Measurements from ENCODE around the gene SCIN.
"Not testable (repeated sequence)": the region's sequence is repeated elsewhere in the genome, so short reads cannot be mapped to it uniquely, and the experiment has no call there.

The SCIN gene

GRCh38 chr7:12685550-12685949 is 115.0 kb downstream of the SCIN start:
- Histone ChIP-seq H3K27ac (ENCODE audit: low read length) (no peak overlapping the region), H3K36me3 (ENCODE audit: control insufficient read depth, low read depth, low read length) (no peaks in the 10 kb centered on the region), H3K27me3 (ENCODE audit: control insufficient read depth, insufficient read depth, low read length) (no peaks in the 10 kb centered on the region), H3K4me1 (ENCODE audit: control insufficient read depth, low read depth, low read length) (peaks cover 20% of the 10 kb centered on the region), H3K9ac (ENCODE audit: low read length) (no peak overlapping the region), H3K4me3 (ENCODE audit: low read length) (no peak overlapping the region), H3K9me3 (ENCODE audit: control insufficient read depth, low read depth, low read length) (no peaks in the 10 kb centered on the region)

- Histone ChIP-seq H3K27ac (ENCODE audit: low read length) (peak overlapping the region; percentile 44), H3K9me3 (ENCODE audit: control insufficient read depth, low read depth, low read length) (no peaks in the 10 kb centered on the region), H3K4me1 (ENCODE audit: control insufficient read depth, low read depth, low read length) (peaks cover 23% of the 10 kb centered on the region), H3K36me3 (ENCODE audit: control insufficient read depth, low read depth, low read length) (no peaks in the 10 kb centered on the region), H3K4me3 (ENCODE audit: low read length) (peak overlapping the region; percentile 70), H3K9ac (ENCODE audit: low read length) (peak overlapping the region; percentile 88), H3K27me3 (ENCODE audit: control insufficient read depth, insufficient read depth, low read length) (no peaks in the 10 kb centered on the region)
These were observed 115.8 kb downstream of the SCIN start for GRCh38 chr7:12686234-12686890.

- Histone ChIP-seq H3K9ac (ENCODE audit: low read length) (peak within 1 kb of the TSS; percentile 88), H3K27ac (ENCODE audit: low read length) (peak within 1 kb of the TSS; percentile 65), H3K9me3 (ENCODE audit: control insufficient read depth, low read depth, low read length) (no peaks in the 10 kb centered on the region), H3K4me3 (ENCODE audit: low read length) (peak within 1 kb of the TSS; percentile 70), H3K4me1 (ENCODE audit: control insufficient read depth, low read depth, low read length) (peaks cover 23% of the 10 kb centered on the region), H3K27me3 (ENCODE audit: control insufficient read depth, insufficient read depth, low read length) (no peaks in the 10 kb centered on the region), H3K36me3 (ENCODE audit: control insufficient read depth, low read depth, low read length) (no peaks in the 10 kb centered on the region)
These were observed 116.6 kb downstream of the SCIN start, which contains the start of gene ARL4A for GRCh38 chr7:12686891-12687717. ARL4A (plus strand) TSS chr7:12687633; CDS start chr7:12688255, 622 bp downstream.

GRCh38 chr7:12687718-12688171 is 117.2 kb downstream of the SCIN start:
- no peaks in the 10 kb centered on the region for H3K9me3 ChIP-seq (ENCODE audit: control insufficient read depth, low read depth, low read length)
- peaks cover 23% of the 10 kb centered on the region for H3K4me1 ChIP-seq (ENCODE audit: control insufficient read depth, low read depth, low read length)
- peak overlapping the region; percentile 88 for H3K9ac ChIP-seq (ENCODE audit: low read length)
- no peaks in the 10 kb centered on the region for H3K36me3 ChIP-seq (ENCODE audit: control insufficient read depth, low read depth, low read length)
- H3K27ac ChIP-seq (ENCODE audit: low read length): no peak overlapping the region
- H3K27me3 ChIP-seq (ENCODE audit: control insufficient read depth, insufficient read depth, low read length): no peaks in the 10 kb centered on the region
- H3K4me3 ChIP-seq (ENCODE audit: low read length): peak overlapping the region; percentile 70

GRCh38 chr7:12688485-12689170 is 118.1 kb downstream of the SCIN start:
- H3K9me3 ChIP-seq (ENCODE audit: control insufficient read depth, low read depth, low read length); H3K27me3 ChIP-seq (ENCODE audit: control insufficient read depth, insufficient read depth, low read length); H3K36me3 ChIP-seq (ENCODE audit: control insufficient read depth, low read depth, low read length); H3K27ac ChIP-seq (ENCODE audit: low read length): not testable (repeated sequence)
- H3K9ac ChIP-seq (ENCODE audit: low read length): peak overlapping the region; percentile 24
- H3K4me3 ChIP-seq (ENCODE audit: low read length): peak overlapping the region; percentile 70
- peaks cover 23% of the 10 kb centered on the region for H3K4me1 ChIP-seq (ENCODE audit: control insufficient read depth, low read depth, low read length)

GRCh38 chr7:12689451-12689850 is 118.9 kb downstream of the SCIN start:
- no peaks in the 10 kb centered on the region for H3K9me3 ChIP-seq (ENCODE audit: control insufficient read depth, low read depth, low read length)
- peak overlapping the region; percentile 58 for H3K4me3 ChIP-seq (ENCODE audit: low read length)
- H3K4me1 ChIP-seq (ENCODE audit: control insufficient read depth, low read depth, low read length): peaks cover 23% of the 10 kb centered on the region
- peak overlapping the region; percentile 24 for H3K9ac ChIP-seq (ENCODE audit: low read length)
- H3K27ac ChIP-seq (ENCODE audit: low read length): no peak overlapping the region
- no peaks in the 10 kb centered on the region for H3K36me3 ChIP-seq (ENCODE audit: control insufficient read depth, low read depth, low read length)
- H3K27me3 ChIP-seq (ENCODE audit: control insufficient read depth, insufficient read depth, low read length): no peaks in the 10 kb centered on the region

- peak overlapping the region; percentile 58 for H3K4me3 ChIP-seq (ENCODE audit: low read length)
- H3K27ac ChIP-seq (ENCODE audit: low read length): no peak overlapping the region
- H3K9ac ChIP-seq (ENCODE audit: low read length): peak overlapping the region; percentile 24
These were observed 119.7 kb downstream of the SCIN start for GRCh38 chr7:12690041-12690878.

GRCh38 chr7:12691388-12691787 is 120.9 kb downstream of the SCIN start:
- H3K27me3 ChIP-seq (ENCODE audit: control insufficient read depth, insufficient read depth, low read length); H3K36me3 ChIP-seq (ENCODE audit: control insufficient read depth, low read depth, low read length); H3K9me3 ChIP-seq (ENCODE audit: control insufficient read depth, low read depth, low read length); H3K9ac ChIP-seq (ENCODE audit: low read length); H3K4me3 ChIP-seq (ENCODE audit: low read length); H3K27ac ChIP-seq (ENCODE audit: low read length): not testable (repeated sequence)
- H3K4me1 ChIP-seq (ENCODE audit: control insufficient read depth, low read depth, low read length): peaks cover 26% of the 10 kb centered on the region

More at GRCh38 chr7:12690041-12690878, 119.7 kb downstream of the SCIN start:
- Histone ChIP-seq H3K27me3 (ENCODE audit: control insufficient read depth, insufficient read depth, low read length) (no peaks in the 10 kb centered on the region), H3K9me3 (ENCODE audit: control insufficient read depth, low read depth, low read length) (no peaks in the 10 kb centered on the region), H3K36me3 (ENCODE audit: control insufficient read depth, low read depth, low read length) (no peaks in the 10 kb centered on the region), H3K4me1 (ENCODE audit: control insufficient read depth, low read depth, low read length) (peaks cover 30% of the 10 kb centered on the region)

GRCh38 chr7:12692035-12692434 is 121.5 kb downstream of the SCIN start:
- Histone ChIP-seq H3K36me3 (ENCODE audit: control insufficient read depth, low read depth, low read length) (no peaks in the 10 kb centered on the region), H3K4me1 (ENCODE audit: control insufficient read depth, low read depth, low read length) (peaks cover 26% of the 10 kb centered on the region), H3K27ac (ENCODE audit: low read length) (no peak overlapping the region), H3K9ac (ENCODE audit: low read length) (no peak overlapping the region), H3K27me3 (ENCODE audit: control insufficient read depth, insufficient read depth, low read length) (no peaks in the 10 kb centered on the region), H3K9me3 (ENCODE audit: control insufficient read depth, low read depth, low read length) (no peaks in the 10 kb centered on the region), H3K4me3 (ENCODE audit: low read length) (no peak overlapping the region)

GRCh38 chr7:12692479-12693259 is 122.1 kb downstream of the SCIN start:
- Histone ChIP-seq H3K4me3 (ENCODE audit: low read length) (no peak overlapping the region), H3K27me3 (ENCODE audit: control insufficient read depth, insufficient read depth, low read length) (no peaks in the 10 kb centered on the region), H3K9me3 (ENCODE audit: control insufficient read depth, low read depth, low read length) (no peaks in the 10 kb centered on the region), H3K4me1 (ENCODE audit: control insufficient read depth, low read depth, low read length) (peaks cover 26% of the 10 kb centered on the region), H3K27ac (ENCODE audit: low read length) (no peak overlapping the region), H3K36me3 (ENCODE audit: control insufficient read depth, low read depth, low read length) (no peaks in the 10 kb centered on the region), H3K9ac (ENCODE audit: low read length) (no peak overlapping the region)
